ENCODE data around the gene STOML1.

- no peak for TF ChIP-seq EZH2 (IDR thresholded peaks at IDR 0.05; ENCODE audit: low read length)
- no peak for TF ChIP-seq CTCF (optimal IDR thresholded peaks at IDR 0.05 in 1 of 3, IDR thresholded peaks at IDR 0.05 in 1 of 3, conservative IDR thresholded peaks at IDR 0.05 in 1 of 3; ENCODE audit: extremely low read depth in 1 of 3, insufficient read depth in 2 of 3, low read length in 3 of 3)
Observed at GRCh38 chr15:73965094-73965757, 26.9 kb downstream of the STOML1 start.
